GM12892 (cell line): Measurements from ENCODE around the gene UBE2O.

Source experiments
- POLR2A ChIP-seq: IDR thresholded peaks from 2 replicates; pipeline ENCODE4 v1.6.1; 2011; ENCODE audit warnings: low read depth, low read length, control low read depth
- POLR2AphosphoS5 ChIP-seq: IDR thresholded peaks from 2 replicates; pipeline ENCODE4 v1.6.1; 2011; ENCODE audit warnings: low read depth, low read length, control low read depth
- TAF1 ChIP-seq: IDR thresholded peaks from 2 replicates; pipeline ENCODE4 v1.6.1; 2011; ENCODE audit warnings: low read depth, mild to moderate bottlenecking, control low read depth, low read length, borderline replicate concordance

DNA sequence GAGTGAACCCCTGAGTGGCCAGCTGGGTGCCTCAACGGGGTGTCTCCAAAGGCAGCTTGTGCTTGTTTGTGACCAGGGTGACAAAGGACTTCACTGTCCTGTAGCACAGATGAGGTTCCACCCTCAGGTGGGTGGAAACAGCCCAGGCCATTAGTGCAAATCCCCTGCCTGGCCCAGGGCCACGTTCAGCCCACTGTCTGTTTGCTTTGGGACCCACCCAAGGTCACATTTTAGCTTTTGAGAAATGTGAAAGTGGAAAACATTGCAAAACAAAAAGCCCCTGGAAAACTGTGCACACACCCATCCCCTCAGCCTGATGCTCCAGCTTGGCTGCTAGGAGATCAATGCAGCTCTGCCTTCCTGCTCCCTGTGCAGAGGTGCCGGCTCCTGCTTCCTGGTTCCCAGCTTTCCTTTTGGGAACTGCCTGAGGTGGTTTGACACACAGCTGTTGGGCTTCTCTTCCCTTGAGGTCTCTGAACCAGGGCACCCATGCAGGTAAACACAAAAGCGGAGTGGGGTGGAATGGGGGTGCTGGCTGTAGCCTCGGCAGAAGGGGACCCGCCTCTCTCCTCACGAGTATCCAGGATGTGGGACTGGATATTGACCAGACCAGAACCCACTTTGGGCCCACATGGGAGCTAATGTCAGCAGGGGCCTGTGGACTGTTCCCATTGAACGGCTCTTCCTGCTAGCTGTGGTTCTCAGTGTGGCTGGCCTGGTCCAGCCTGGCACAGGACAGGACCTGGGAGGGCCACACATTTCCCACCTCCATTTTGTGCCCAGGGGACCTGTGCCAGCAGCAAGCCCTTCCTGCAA lies 76.4 kb downstream of the UBE2O start:
- TF ChIP-seq POLR2A (no peak), POLR2AphosphoS5 (no peak), TAF1 (no peak)
